Measurements from ENCODE around the gene INSIG1.

Gene INSIG1

DNA sequence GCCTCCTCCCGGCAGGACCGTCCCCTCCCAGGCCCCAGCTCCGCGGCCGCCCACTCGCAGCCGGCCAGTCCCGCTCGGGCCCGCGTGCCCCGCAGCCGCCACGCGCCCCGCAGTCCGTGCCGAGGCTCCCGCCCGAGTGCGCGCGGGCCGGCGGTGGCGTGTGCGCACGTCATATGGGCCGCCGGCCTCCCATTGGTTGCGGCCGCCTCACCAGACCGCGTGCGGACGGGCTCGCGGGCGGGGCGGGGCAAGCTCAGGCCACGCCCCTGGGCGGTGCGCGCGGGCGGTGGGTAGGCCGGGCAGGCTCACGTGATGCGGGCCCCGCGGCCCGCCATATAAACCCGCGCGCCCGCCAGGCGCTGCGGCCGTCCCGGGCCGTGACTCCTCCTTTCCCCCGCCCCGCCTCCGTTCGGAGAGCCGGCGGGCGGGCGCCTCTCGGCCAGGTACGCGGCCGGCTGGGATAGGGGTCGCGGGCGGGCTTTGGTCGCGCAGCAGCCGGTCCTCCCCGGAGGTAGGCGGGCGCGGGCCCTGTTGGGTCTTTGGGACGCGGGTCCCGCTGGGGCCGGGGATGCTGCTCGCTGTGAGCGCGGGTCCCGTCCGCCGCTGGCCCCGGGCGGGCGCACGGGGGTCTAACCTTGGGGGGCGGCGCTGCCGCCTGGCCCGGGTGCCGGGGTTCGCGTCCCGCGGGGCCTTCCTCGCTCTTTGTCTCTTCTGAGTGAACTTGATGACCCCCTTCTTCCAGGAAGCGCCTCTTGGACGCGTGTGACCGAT, at the start of gene INSIG1:
Gene INSIG1 (plus strand): TSS at position 362 of the 771 bp plus-strand sequence. CDS start 408 bp downstream, at position 770.
- TF ChIP-seq, protein P1, sequence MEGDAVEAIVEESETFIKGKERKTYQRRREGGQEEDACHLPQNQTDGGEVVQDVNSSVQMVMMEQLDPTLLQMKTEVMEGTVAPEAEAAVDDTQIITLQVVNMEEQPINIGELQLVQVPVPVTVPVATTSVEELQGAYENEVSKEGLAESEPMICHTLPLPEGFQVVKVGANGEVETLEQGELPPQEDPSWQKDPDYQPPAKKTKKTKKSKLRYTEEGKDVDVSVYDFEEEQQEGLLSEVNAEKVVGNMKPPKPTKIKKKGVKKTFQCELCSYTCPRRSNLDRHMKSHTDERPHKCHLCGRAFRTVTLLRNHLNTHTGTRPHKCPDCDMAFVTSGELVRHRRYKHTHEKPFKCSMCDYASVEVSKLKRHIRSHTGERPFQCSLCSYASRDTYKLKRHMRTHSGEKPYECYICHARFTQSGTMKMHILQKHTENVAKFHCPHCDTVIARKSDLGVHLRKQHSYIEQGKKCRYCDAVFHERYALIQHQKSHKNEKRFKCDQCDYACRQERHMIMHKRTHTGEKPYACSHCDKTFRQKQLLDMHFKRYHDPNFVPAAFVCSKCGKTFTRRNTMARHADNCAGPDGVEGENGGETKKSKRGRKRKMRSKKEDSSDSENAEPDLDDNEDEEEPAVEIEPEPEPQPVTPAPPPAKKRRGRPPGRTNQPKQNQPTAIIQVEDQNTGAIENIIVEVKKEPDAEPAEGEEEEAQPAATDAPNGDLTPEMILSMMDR (IDR thresholded peaks at IDR 0.05; ENCODE audit: low read depth, low read length, missing control alignments) = no peak
- DNase-seq = peak; percentile 78
- Histone ChIP-seq H3K27ac (peak within 1 kb of the TSS; percentile 88), H3K4me3 (ENCODE audit: low read depth, low read length) (peak within 1 kb of the TSS; percentile 98), H3K36me3 (replicated peaks) (peaks cover 2% of the 10 kb centered on the region), H3K27me3 (replicated peaks) (no peaks in the 10 kb centered on the region)
- in situ Hi-C loops (cut with HindIII; ENCODE audit: low pct_ligation_motif_present, low sequenced_read_pairs) = no loop called here

DNA sequence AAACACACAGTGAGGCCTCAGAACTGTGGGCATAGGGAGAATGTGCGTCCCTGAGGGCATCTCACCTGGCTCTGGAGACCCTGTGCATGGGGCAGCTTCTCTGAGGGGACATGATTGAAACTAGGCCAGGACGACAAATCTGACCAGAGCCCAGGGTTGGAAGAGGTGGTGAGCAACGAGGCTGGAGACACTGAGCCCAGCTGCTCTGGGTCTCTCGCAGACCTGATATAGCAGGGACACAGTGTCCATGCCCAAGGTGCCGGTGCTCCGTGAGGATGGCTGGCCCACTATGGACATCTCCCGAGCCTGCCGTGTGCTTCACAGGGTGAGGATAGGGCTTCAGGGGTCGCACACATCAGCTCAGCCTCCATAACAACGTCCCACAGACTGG, 49.3 kb upstream of the INSIG1 start:
- TF ChIP-seq, protein P1 (IDR thresholded peaks at IDR 0.05; ENCODE audit: low read depth, low read length, missing control alignments) = no peak
- H3K36me3 ChIP-seq (replicated peaks) = no peaks in the 10 kb centered on the region
- no peak overlapping the region for H3K27ac ChIP-seq
- no peak for DNase-seq
- in situ Hi-C loops (cut with HindIII; ENCODE audit: low pct_ligation_motif_present, low sequenced_read_pairs) = no loop called here
- peaks cover 3% of the 10 kb centered on the region for H3K27me3 ChIP-seq (replicated peaks)
- H3K4me3 ChIP-seq (ENCODE audit: low read depth, low read length) = no peak overlapping the region

DNA sequence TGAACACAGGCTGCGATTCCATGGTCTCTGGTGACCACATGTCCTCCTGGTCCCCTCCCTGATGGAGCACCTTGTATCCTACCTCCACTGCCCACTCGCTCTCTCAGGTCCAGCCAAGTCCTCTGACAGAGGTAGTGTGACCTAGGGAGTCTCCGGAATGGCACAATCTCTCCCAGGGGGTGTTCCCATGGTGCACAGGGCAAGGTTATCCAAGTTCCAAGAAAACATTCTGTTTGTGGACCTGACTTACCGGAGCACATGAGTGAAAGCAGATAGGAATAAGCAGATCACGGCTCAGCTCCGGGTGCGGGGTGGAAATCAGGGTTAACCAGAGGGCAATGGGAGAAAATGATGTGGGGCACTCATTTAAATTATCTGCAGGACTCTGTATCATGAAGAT, 45.8 kb upstream of the INSIG1 start:
- in situ Hi-C loops (cut with HindIII; ENCODE audit: low pct_ligation_motif_present, low sequenced_read_pairs) = no loop called here
- Histone ChIP-seq H3K4me3 (ENCODE audit: low read depth, low read length) (no peak overlapping the region), H3K36me3 (replicated peaks) (no peaks in the 10 kb centered on the region), H3K27me3 (replicated peaks) (peaks cover 3% of the 10 kb centered on the region), H3K27ac (no peak overlapping the region)
- TF ChIP-seq, protein P1 (IDR thresholded peaks at IDR 0.05; ENCODE audit: low read depth, low read length, missing control alignments) = no peak
- no peak for DNase-seq

DNA sequence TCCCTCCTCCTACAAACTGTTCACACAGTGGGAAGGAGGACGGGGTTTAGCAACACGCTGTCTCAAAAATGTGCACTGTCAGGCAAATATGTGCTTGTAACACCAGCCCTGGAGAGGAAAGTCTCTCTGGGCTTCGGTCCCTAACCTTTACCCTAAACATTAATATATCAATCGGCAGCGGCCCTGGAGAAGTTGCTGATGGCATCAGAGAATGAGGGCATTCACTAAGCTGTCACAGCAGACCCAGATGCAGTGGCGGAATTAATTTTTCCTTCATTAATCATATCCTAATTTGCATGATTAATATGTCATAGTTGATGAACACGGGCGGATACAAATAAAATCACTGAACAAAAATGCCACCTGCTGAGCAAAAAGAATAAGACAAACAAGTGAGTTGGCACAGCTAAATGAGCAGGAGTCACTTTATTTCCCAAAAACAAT, 45.2 kb upstream of the INSIG1 start:
- in situ Hi-C loops (cut with HindIII; ENCODE audit: low pct_ligation_motif_present, low sequenced_read_pairs) = no loop called here
- no peak overlapping the region for H3K4me3 ChIP-seq (ENCODE audit: low read depth, low read length)
- DNase-seq = no peak

DNA sequence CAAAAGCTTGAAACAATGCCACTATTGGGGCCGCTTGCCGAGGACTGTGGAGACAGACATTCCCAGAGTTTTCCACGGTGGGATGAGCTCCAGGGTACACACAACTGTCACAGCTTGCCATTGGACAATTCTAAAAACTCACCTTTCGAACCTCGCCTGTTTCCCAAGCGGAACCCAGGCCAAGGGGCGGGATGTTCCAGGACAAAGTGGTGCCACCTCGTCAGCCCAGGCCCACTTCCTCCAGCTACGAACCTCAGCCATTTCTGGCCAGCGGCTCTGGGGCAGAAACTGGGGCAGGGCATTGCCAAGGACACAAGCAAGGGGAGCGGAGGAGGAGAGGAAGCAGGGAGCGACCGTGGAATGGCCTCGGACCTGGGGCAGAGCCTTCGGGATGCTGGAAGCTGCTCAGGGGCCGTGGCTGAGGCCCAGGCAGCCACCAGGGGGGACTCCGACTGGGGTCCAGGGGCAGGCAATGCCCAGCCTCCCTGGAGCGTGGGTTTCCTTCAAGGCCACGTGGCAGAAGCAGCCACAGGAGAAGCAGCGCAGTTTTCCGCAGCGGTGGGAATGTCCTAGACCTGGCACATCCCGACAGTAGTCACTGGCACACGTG, 44.7 kb upstream of the INSIG1 start:
- no peaks in the 10 kb centered on the region for H3K36me3 ChIP-seq (replicated peaks)
- H3K27me3 ChIP-seq (replicated peaks) = peaks cover 3% of the 10 kb centered on the region
- no peak overlapping the region for H3K27ac ChIP-seq
- no peak for DNase-seq
- TF ChIP-seq, protein P1 (IDR thresholded peaks at IDR 0.05; ENCODE audit: low read depth, low read length, missing control alignments) = no peak
- no peak overlapping the region for H3K4me3 ChIP-seq (ENCODE audit: low read depth, low read length)
- in situ Hi-C loops (cut with HindIII; ENCODE audit: low pct_ligation_motif_present, low sequenced_read_pairs) = no loop called here

More for the DNA sequence above, 45.2 kb upstream of the INSIG1 start:
- no peaks in the 10 kb centered on the region for H3K36me3 ChIP-seq (replicated peaks)
- TF ChIP-seq, protein P1 (IDR thresholded peaks at IDR 0.05; ENCODE audit: low read depth, low read length, missing control alignments) = no peak
- no peak overlapping the region for H3K27ac ChIP-seq
- peaks cover 3% of the 10 kb centered on the region for H3K27me3 ChIP-seq (replicated peaks)
